GM19455 (cell line): ENCODE measurements around the gene RFC5.
"Not testable (repeated sequence)": the region's sequence is repeated elsewhere in the genome, so short reads cannot be mapped to it uniquely, and the experiment has no call there.

Source experiments
- ATAC-seq: cut with Tn5 transposase; IDR thresholded peaks from one replicate; pipeline ENCODE4 v1.9.1; 2021; ENCODE audit not compliant: unreplicated experiment

The RFC5 gene

GRCh38 chr12:118073768-118074167, 57.3 kb downstream of the RFC5 start:
- no peak for ATAC-seq

GRCh38 chr12:118081521-118081920, 65.0 kb downstream of the RFC5 start:
- ATAC-seq, result not testable (repeated sequence)
